H1 (cell line): ENCODE data around the gene SPRN. TPM values are rescaled to one million over a fixed set of nuclear protein-coding genes. Genes with fewer than 3 reads are reported as not detected.

Source experiments
- CTCF ChIA-PET: fragments of 300-600 bp; sonication (Branson Sonifier 250); formaldehyde crosslinking; loops from one replicate; lab custom pipeline; 2021; ENCODE audit not compliant: partially characterized antibody; lab: Charles Lee
- POLR2A ChIA-PET: fragments of 300-600 bp; sonication (Branson Sonifier 250); formaldehyde crosslinking; loops from one replicate; lab custom pipeline; 2021; ENCODE audit warnings: inconsistent platforms; ENCODE audit not compliant: partially characterized antibody; lab: Charles Lee
- DNase-seq, 2 experiments: peaks; one replicate each; pipeline versions ENCODE4 v3.0.0 to v3.0.0-alpha.2; 2010 to 2022; ENCODE audit warnings: low spot score in 2 of 2, low read depth in 1 of 2, mixed read lengths in 1 of 2
- FAIRE-seq: peaks from 2 replicates; lab custom pipeline; 2011; peaks lifted over from hg19 to GRCh38; lab: Jason Lieb, UNC
- H2AFZ ChIP-seq: 2 replicates; pipeline ENCODE4 v1.8.1; 2012; ENCODE audit warnings: low read length, inconsistent platforms
- H2AK5ac ChIP-seq: 2 replicates; pipeline ENCODE4 v1.6.1; 2013; ENCODE audit warnings: low read depth, low read length
- H2BK120ac ChIP-seq: replicated peaks from 2 replicates; pipeline ENCODE3; 2013; ENCODE audit warnings: low read depth, low read length, inconsistent platforms
- H2BK12ac ChIP-seq: 2 replicates; pipeline ENCODE4 v1.6.1; 2013; ENCODE audit warnings: low read depth, low read length
- H2BK15ac ChIP-seq: 2 replicates; pipeline ENCODE4 v1.6.1; 2013; ENCODE audit warnings: low read length
- H2BK20ac ChIP-seq: 2 replicates; pipeline ENCODE4 v1.6.1; 2013; ENCODE audit warnings: low read length
- H2BK5ac ChIP-seq: 2 replicates; pipeline ENCODE4 v1.6.1; 2013; ENCODE audit warnings: low read depth, low read length
- H3K14ac ChIP-seq: 2 replicates; pipeline ENCODE4 v1.6.1; 2013; ENCODE audit warnings: inconsistent platforms; ENCODE audit not compliant: insufficient read length
- H3K18ac ChIP-seq: 2 replicates; pipeline ENCODE4 v1.6.1; 2013; ENCODE audit warnings: low read length; ENCODE audit errors: extremely low read depth
- H3K23ac ChIP-seq: 2 replicates; pipeline ENCODE4 v1.6.1; 2013; ENCODE audit warnings: inconsistent platforms; ENCODE audit not compliant: insufficient read length
- H3K23me2 ChIP-seq: 2 replicates; pipeline ENCODE4 v1.6.1; 2013; ENCODE audit warnings: low read depth, low read length
- H3K27ac ChIP-seq: 2 replicates; pipeline ENCODE4 v1.6.1; 2011; ENCODE audit warnings: low read depth, low read length, inconsistent platforms
- H3K27me3 ChIP-seq, 4 experiments: replicated peaks in 1 of 4; 1 replicate in 1 of 4; 2 replicates in 3 of 4; pipeline versions ENCODE4 v1.6.1 to v1.8.1; 2011 to 2013; ENCODE audit warnings: low read length in 3 of 4, mild to moderate bottlenecking in 3 of 4, inconsistent platforms in 2 of 4, mixed read lengths in 2 of 4, moderate library complexity in 1 of 4; ENCODE audit not compliant: control insufficient read depth in 3 of 4, insufficient read depth in 3 of 4; ENCODE audit errors: extremely low read depth in 1 of 4
- H3K36me3 ChIP-seq, 4 experiments: 2 replicates each; pipeline versions ENCODE4 v1.6.1 to v1.8.1; 2011 to 2013; ENCODE audit warnings: mild to moderate bottlenecking in 4 of 4, low read length in 3 of 4, moderate library complexity in 2 of 4, control low read depth in 1 of 4, inconsistent platforms in 1 of 4; ENCODE audit not compliant: insufficient read depth in 4 of 4, control insufficient read depth in 2 of 4
- H3K4ac ChIP-seq: replicated peaks from 2 replicates; pipeline ENCODE3; 2013; ENCODE audit warnings: low read length, low read depth, mixed read lengths, inconsistent platforms; ENCODE audit not compliant: insufficient read length
- H3K4me1 ChIP-seq, 4 experiments: replicated peaks in 1 of 4; 1 replicate in 1 of 4; 2 replicates in 3 of 4; pipeline versions ENCODE4 v1.6.1 to v1.8.1; 2011 to 2013; ENCODE audit warnings: low read length in 3 of 4, inconsistent platforms in 2 of 4, mixed read lengths in 1 of 4; ENCODE audit not compliant: insufficient read depth in 4 of 4, control insufficient read depth in 3 of 4
- H3K4me2 ChIP-seq, 2 experiments: 2 replicates each; pipeline versions ENCODE4 v1.6.1 to v1.8.1; 2011 to 2013; ENCODE audit warnings: low read depth in 2 of 2, low read length in 2 of 2, control low read depth in 1 of 2, inconsistent platforms in 1 of 2, mild to moderate bottlenecking in 1 of 2; ENCODE audit not compliant: insufficient read depth in 1 of 2
- H3K4me3 ChIP-seq, 4 experiments: fragments of 200-600, 300-600 bp in 1 of 4; sonication (generic), shearing (Covaris generic), sonication (Bioruptor Twin) in 1 of 4; 2 replicates each; pipeline versions ENCODE4 v1.5.1 to v1.8.1; 2011 to 2016; ENCODE audit warnings: low read length in 4 of 4, low read depth in 3 of 4, control low read depth in 2 of 4, inconsistent platforms in 2 of 4, mild to moderate bottlenecking in 2 of 4, mixed read lengths in 1 of 4, moderate library complexity in 1 of 4; ENCODE audit not compliant: insufficient read depth in 2 of 4; ENCODE audit errors: extremely low read depth in 1 of 4
- H3K56ac ChIP-seq: replicated peaks from 2 replicates; pipeline ENCODE3; 2013; ENCODE audit warnings: low read depth, mild to moderate bottlenecking, mixed read lengths, low read length, inconsistent platforms; ENCODE audit not compliant: insufficient read length
- H3K79me1 ChIP-seq: 2 replicates; pipeline ENCODE4 v1.6.1; 2013; ENCODE audit warnings: low read depth, low read length, control low read depth
- H3K79me2 ChIP-seq, 2 experiments: 2 replicates each; pipeline versions ENCODE4 v1.6.1 to v1.8.1; 2012 to 2013; ENCODE audit warnings: low read length in 2 of 2, mild to moderate bottlenecking in 2 of 2, inconsistent platforms in 1 of 2; ENCODE audit not compliant: insufficient read depth in 2 of 2, control insufficient read depth in 1 of 2
- H3K9ac ChIP-seq, 4 experiments: replicated peaks in 1 of 4; 1 replicate in 1 of 4; 2 replicates in 3 of 4; pipeline versions ENCODE4 v1.6.1 to v1.8.1; 2011 to 2013; ENCODE audit warnings: low read depth in 3 of 4, low read length in 3 of 4, control low read depth in 2 of 4, mild to moderate bottlenecking in 2 of 4, moderate library complexity in 2 of 4, inconsistent platforms in 1 of 4; ENCODE audit errors: extremely low read depth in 1 of 4
- H3K9me3 ChIP-seq, 2 experiments: 2 replicates each; pipeline versions ENCODE4 v1.6.1 to v1.8.1; 2012 to 2013; ENCODE audit warnings: mild to moderate bottlenecking in 2 of 2, moderate library complexity in 2 of 2, control low read depth in 1 of 2, inconsistent platforms in 1 of 2, low read depth in 1 of 2, low read length in 1 of 2, mixed read lengths in 1 of 2; ENCODE audit not compliant: insufficient read depth in 2 of 2
- H4K20me1 ChIP-seq, 2 experiments: replicated peaks in 1 of 2; 2 replicates each; pipeline versions ENCODE3 to v1.8.1; 2011 to 2013; ENCODE audit warnings: inconsistent platforms in 2 of 2, low read length in 2 of 2, mild to moderate bottlenecking in 1 of 2; ENCODE audit not compliant: insufficient read depth in 2 of 2, control insufficient read depth in 1 of 2
- H4K5ac ChIP-seq: 2 replicates; pipeline ENCODE4 v1.6.1; 2013; ENCODE audit warnings: low read length, low read depth, mixed read lengths, inconsistent platforms; ENCODE audit not compliant: insufficient read length
- H4K8ac ChIP-seq: 2 replicates; pipeline ENCODE4 v1.8.0; 2013; ENCODE audit warnings: mild to moderate bottlenecking, moderate library complexity, low read length, inconsistent platforms; ENCODE audit not compliant: insufficient read depth; ENCODE audit errors: extremely low read depth
- H4K91ac ChIP-seq: replicated peaks from 2 replicates; pipeline ENCODE3; 2013; ENCODE audit warnings: low read length, mixed read lengths, inconsistent platforms; ENCODE audit not compliant: insufficient read length
- WGBS, 2 experiments: shearing (Covaris generic) in 1 of 2; methylation state at CpG; one replicate each; pipeline versions ENCODE4 v1.1.6 to v1.1.7; 2013 to 2015; ENCODE audit warnings: low lambda C conversion rate in 2 of 2, mixed read lengths in 2 of 2, inconsistent platforms in 1 of 2, low coverage in 1 of 2, missing lambda C conversion rate in 1 of 2; ENCODE audit not compliant: insufficient replicate concordance in 2 of 2, insufficient coverage in 1 of 2, insufficient read length in 1 of 2; ENCODE audit errors: extremely low coverage in 1 of 2, missing lambda C conversion rate in 1 of 2; 5-methylcytosine and 5-hydroxymethylcytosine counted together
- polyA plus RNA-seq, 7 experiments: library from polyadenylated mRNA; depleted of rRNA in 3 of 7; stranded (reverse) in 5 of 7; unstranded in 2 of 7; fragments of >200 nt in 5 of 7; fragments of 200-250 nt in 2 of 7; gene quantifications; 1 replicate in 5 of 7; 2 replicates in 1 of 7; 4 replicates in 1 of 7; pipeline versions ENCODE4 v1.2.1 to v1.2.3, GENCODE V29; 2011 to 2013; ENCODE audit warnings: missing spikeins in 2 of 7, mixed read lengths in 2 of 7
- total RNA-seq: library from RNA; stranded (reverse); fragmentation: NEBNext Ultra II Directional; extraction: Animal tissue kit (Norgen Biotek cat#: 25700); gene quantifications from 2 replicates; pipeline ENCODE4 v1.2.1, GENCODE V29; 2021

SPRN gene
- total and polyA plus RNA-seq, 2 of the 8 experiments (the other 6 are each of a cell fraction or from before 2014, with no cell fraction given): 0.23 to 0.24 TPM

DNA sequence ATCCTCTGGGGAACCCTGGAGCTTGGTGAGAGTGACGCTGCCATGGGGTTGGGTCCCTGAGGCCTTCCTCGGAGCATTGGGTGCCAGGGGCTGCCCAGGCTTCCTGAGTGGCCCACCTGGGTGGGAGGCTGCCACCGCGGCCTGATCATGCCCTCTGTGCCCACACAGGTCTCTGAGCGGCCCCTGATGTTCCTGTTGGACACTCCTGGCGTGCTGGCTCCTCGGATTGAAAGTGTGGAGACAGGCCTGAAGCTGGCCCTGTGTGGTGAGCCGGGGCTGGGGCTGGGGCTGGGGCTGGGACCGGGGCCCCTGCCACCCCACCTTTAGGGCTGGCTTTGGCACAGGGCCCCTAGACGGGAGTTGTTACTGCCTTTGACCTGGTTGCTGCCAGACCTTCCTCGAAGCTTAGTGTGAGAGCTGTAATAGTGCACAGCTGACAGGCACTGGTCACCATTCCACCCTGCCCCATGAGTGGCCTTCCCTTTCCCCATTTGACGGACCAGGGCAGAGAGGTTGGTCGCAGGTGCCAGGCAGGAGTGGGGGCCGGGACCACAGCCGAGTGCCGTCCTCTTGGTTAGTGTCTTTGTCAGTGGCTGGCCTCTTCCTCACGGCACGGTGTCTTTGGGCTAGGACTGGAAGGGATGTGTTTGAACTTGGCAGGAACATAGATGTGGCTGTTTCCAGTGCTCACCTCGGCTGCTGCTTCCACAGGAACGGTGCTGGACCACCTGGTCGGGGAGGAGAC is 22.3 kb downstream of the SPRN start:
- Histone ChIP-seq H4K20me1 (peaks cover 0 to 14% of the 10 kb centered on the region in 2 experiments), H3K79me2 (peaks cover 0 to 31% of the 10 kb centered on the region in 2 experiments; a peak in 2 of 4 replicates), H3K36me3 (peaks cover 4 to 59% (median 27%) of the 10 kb centered on the region in 4 experiments; a peak in 7 of 8 replicates), H3K27ac (no peak overlapping the region), H3K4ac (no peak overlapping the region), H3K18ac (no peak overlapping the region), H2AFZ (no peak overlapping the region), H3K23me2 (no peaks in the 10 kb centered on the region), H3K9me3 (no peaks in the 10 kb centered on the region), H3K27me3 (no peaks in the 10 kb centered on the region), H2BK20ac (no peak overlapping the region), H3K23ac (no peak overlapping the region), H3K4me3 (no peak overlapping the region), H3K4me2 (no peak overlapping the region), H4K8ac (no peak overlapping the region), H4K5ac (no peak overlapping the region), H3K79me1 (peaks cover 8% of the 10 kb centered on the region), H3K14ac (no peak overlapping the region), H4K91ac (no peak overlapping the region), H3K56ac (no peak overlapping the region), H3K4me1 (no peaks in the 10 kb centered on the region), H2BK15ac (no peak overlapping the region), H3K9ac (no peak overlapping the region), H2BK120ac (no peak overlapping the region), H2AK5ac (no peak overlapping the region), H2BK12ac (no peak overlapping the region), H2BK5ac (no peak overlapping the region)
- 96% methylated on average over 17 of the region's 21 CpGs; no CpG with 5 or more reads in 1 of the 2 experiments for WGBS, 2 experiments
- CTCF ChIA-PET: no interaction called here
- FAIRE-seq: no peak
- DNase-seq: peak in 1 of 2 experiments; percentile 27
- POLR2A ChIA-PET: interaction anchor here (0.8 to 1.1 kb wide), 2 partner anchors 10 to 18 kb away, joined by 3 read pairs; no protein-coding TSS in a partner anchor
